SH-SY5Y (cell line): ENCODE results near the gene CLDN6.

Source experiments
- GATA2 ChIP-seq: IDR thresholded peaks from 2 replicates; pipeline ENCODE4 v1.6.1; 2011; ENCODE audit warnings: mild to moderate bottlenecking, low read depth, low read length
- GATA3 ChIP-seq: IDR thresholded peaks from 2 replicates; pipeline ENCODE4 v1.6.1; 2011; ENCODE audit warnings: low read depth, mild to moderate bottlenecking, low read length, moderate library complexity

DNA sequence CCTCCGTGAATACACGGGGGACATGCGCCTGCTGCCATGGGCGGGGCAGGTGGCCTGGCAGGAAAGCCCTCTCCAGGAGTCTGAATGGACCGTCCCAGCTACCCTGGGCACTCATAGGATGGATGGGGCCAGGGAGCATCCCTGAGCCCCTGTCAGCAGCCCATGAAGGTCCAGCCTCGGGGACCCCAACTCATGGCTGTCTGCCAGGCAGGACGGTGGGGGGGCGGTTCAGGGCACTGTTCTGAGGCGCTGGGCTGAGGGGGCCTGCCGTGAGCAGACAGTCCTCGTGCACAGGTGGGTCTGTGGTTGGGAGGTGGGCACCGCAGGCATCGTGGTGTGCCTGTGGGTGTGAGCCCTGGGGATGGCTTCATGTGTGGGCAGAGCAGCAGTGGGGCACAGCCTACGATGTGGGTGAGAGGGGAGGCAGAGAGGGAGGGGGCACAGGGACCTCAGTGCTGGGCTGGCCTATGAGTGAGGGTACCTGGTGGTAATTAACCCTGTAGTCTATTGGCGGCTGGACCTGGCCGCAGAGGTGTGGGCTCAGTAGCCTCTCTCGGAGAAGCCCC, 31.3 kb downstream of the CLDN6 start:
- TF ChIP-seq GATA3 (no peak), GATA2 (no peak)
